COR-L47 (cell line): ENCODE results near the gene IQCM.
"Not testable (repeated sequence)": the region's sequence is repeated elsewhere in the genome, so short reads cannot be mapped to it uniquely, and the experiment has no call there.

ENCODE experiments used
- DNase-seq: peaks from one replicate; lab custom pipeline; 2025; lab: John Stamatoyannopoulos, UW

IQCM gene

GRCh38 chr4:149574971-149575370 lies 240.7 kb downstream of the IQCM start:
- no peak for DNase-seq

- DNase-seq = no peak
Measured at GRCh38 chr4:149572716-149573115, 242.9 kb downstream of the IQCM start.

GRCh38 chr4:149555799-149556198 lies 259.8 kb downstream of the IQCM start:
- no peak for DNase-seq

- no peak for DNase-seq
Measured at GRCh38 chr4:149555146-149555545, 260.5 kb downstream of the IQCM start.

- DNase-seq = no peak
Measured at GRCh38 chr4:149553959-149554520, 261.6 kb downstream of the IQCM start.

- DNase-seq = no peak
Measured at GRCh38 chr4:149552601-149553000, 263.0 kb downstream of the IQCM start.

GRCh38 chr4:149549911-149550310 lies 265.7 kb downstream of the IQCM start:
- no peak for DNase-seq

- no peak for DNase-seq
Measured at GRCh38 chr4:149534779-149535178, 280.9 kb downstream of the IQCM start.

GRCh38 chr4:149531861-149532260 lies 283.8 kb downstream of the IQCM start:
- no peak for DNase-seq

GRCh38 chr4:149523039-149523438 lies 292.6 kb downstream of the IQCM start:
- no peak for DNase-seq

- DNase-seq = no peak
Measured at GRCh38 chr4:149521611-149522425, 293.8 kb downstream of the IQCM start.

GRCh38 chr4:149518471-149518870 lies 297.2 kb downstream of the IQCM start:
- no peak for DNase-seq

GRCh38 chr4:149513081-149513480 lies 302.6 kb downstream of the IQCM start:
- DNase-seq = no peak

- no peak for DNase-seq
Measured at GRCh38 chr4:149512501-149512900, 303.1 kb downstream of the IQCM start.

- DNase-seq = no peak
Measured at GRCh38 chr4:149511558-149512298, 303.9 kb downstream of the IQCM start.

- not testable (repeated sequence) for DNase-seq
Measured at GRCh38 chr4:149507309-149507708, 308.3 kb downstream of the IQCM start.

- no peak for DNase-seq
Measured at GRCh38 chr4:149500806-149501205, 314.8 kb downstream of the IQCM start.

GRCh38 chr4:149499726-149500125 lies 315.9 kb downstream of the IQCM start:
- DNase-seq = no peak

- no peak for DNase-seq
Measured at GRCh38 chr4:149498246-149498645, 317.4 kb downstream of the IQCM start.

GRCh38 chr4:149493492-149493891 lies 322.2 kb downstream of the IQCM start:
- DNase-seq = no peak

- peak; percentile 32 for DNase-seq
Measured at GRCh38 chr4:149489321-149489720, 326.3 kb downstream of the IQCM start.

- DNase-seq = no peak
Measured at GRCh38 chr4:149486861-149487260, 328.8 kb downstream of the IQCM start.

- DNase-seq = not testable (repeated sequence)
Measured at GRCh38 chr4:149468669-149469068, 347.0 kb downstream of the IQCM start.
